SK-N-MC (cell line): ENCODE results near the gene PHLDB2.

Experiments
- DNase-seq: peaks from one replicate; pipeline ENCODE4 v3.0.0-alpha.2; 2011; ENCODE audit warnings: low read depth, low spot score
- H3K27ac ChIP-seq: fragments of 200-600 bp; sonication (generic); 2 replicates; pipeline ENCODE4 v1.5.1; 2016; ENCODE audit warnings: mixed run types
- H3K36me3 ChIP-seq: fragments of 200-600 bp; sonication (generic); 2 replicates; pipeline ENCODE4 v1.6.1; 2017; ENCODE audit warnings: antibody characterized with exemption, low read length, mixed read lengths; ENCODE audit not compliant: insufficient read depth
- H3K4me3 ChIP-seq: fragments of 200-600 bp; sonication (generic); 2 replicates; pipeline ENCODE4 v1.5.1; 2016
- H3K9ac ChIP-seq: fragments of 200-600 bp; sonication (generic); 2 replicates; pipeline ENCODE4 v1.8.0; 2017; ENCODE audit warnings: mixed run types, mixed read lengths; ENCODE audit not compliant: insufficient read length
- H3K9me3 ChIP-seq: fragments of 200-600 bp; sonication (generic); 2 replicates; pipeline ENCODE4 v1.6.1; 2017; ENCODE audit warnings: low read depth, mild to moderate bottlenecking, antibody characterized with exemption, low read length, moderate library complexity, mixed read lengths
- EZH2 ChIP-seq: fragments of 200-600 bp; sonication (generic); IDR thresholded peaks from one replicate; pipeline ENCODE4 v1.6.1; 2017; ENCODE audit warnings: antibody characterized with exemption
- FOXP2 ChIP-seq: optimal IDR thresholded peaks from 2 replicates; pipeline ENCODE3; 2011; ENCODE audit warnings: mild to moderate bottlenecking, moderate library complexity; ENCODE audit not compliant: insufficient read depth; ENCODE audit errors: extremely low read length, control extremely low read depth
- POLR2AphosphoS5 ChIP-seq: IDR thresholded peaks from 2 replicates; pipeline ENCODE4 v1.6.1; 2012; ENCODE audit warnings: mild to moderate bottlenecking, low read depth, low read length, borderline replicate concordance

PHLDB2 gene

DNA sequence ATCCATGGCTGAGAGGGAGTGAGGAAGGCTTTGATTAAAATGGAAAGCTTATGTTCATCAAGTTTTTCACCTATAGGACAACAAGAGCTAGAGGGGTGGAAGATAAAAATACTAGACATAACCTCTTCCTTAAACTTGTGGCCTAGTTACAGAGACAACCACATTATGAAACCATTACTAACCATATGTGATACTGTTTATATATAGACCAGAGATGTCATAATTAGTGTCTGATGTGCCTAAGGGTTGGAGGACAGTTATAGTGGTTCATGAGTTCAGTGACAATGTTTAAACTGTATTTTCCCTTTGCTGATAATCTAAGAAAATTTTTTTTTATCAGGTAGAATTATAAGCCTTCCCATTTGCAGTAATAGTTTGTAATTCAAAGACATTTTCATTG is 23.7 kb downstream of the PHLDB2 start:
- Histone ChIP-seq H3K4me3 (no peak overlapping the region), H3K9ac (no peak overlapping the region), H3K9me3 (no peaks in the 10 kb centered on the region), H3K27ac (no peak overlapping the region), H3K36me3 (no peaks in the 10 kb centered on the region)
- TF ChIP-seq FOXP2 (no peak), EZH2 (no peak), POLR2AphosphoS5 (no peak)
- no peak for DNase-seq

- no peaks in the 10 kb centered on the region for H3K36me3 ChIP-seq
- H3K27ac ChIP-seq, result no peak overlapping the region
- H3K4me3 ChIP-seq, result no peak overlapping the region
- no peaks in the 10 kb centered on the region for H3K9me3 ChIP-seq
- no peak overlapping the region for H3K9ac ChIP-seq
- DNase-seq, result no peak
- TF ChIP-seq POLR2AphosphoS5, result no peak
- no peak for TF ChIP-seq FOXP2
- no peak for TF ChIP-seq EZH2
These were observed 25.4 kb downstream of the PHLDB2 start for GRCh38 chr3:111884411-111885018.

- no peak for DNase-seq
- Histone ChIP-seq H3K36me3 (no peaks in the 10 kb centered on the region), H3K9ac (no peak overlapping the region), H3K27ac (no peak overlapping the region), H3K4me3 (no peak overlapping the region), H3K9me3 (no peaks in the 10 kb centered on the region)
- TF ChIP-seq POLR2AphosphoS5 (no peak), EZH2 (no peak), FOXP2 (no peak)
These were observed 26.5 kb downstream of the PHLDB2 start for GRCh38 chr3:111885578-111885977.

- Histone ChIP-seq H3K9me3 (no peaks in the 10 kb centered on the region), H3K9ac (no peak overlapping the region), H3K4me3 (no peak overlapping the region), H3K27ac (no peak overlapping the region), H3K36me3 (no peaks in the 10 kb centered on the region)
- no peak for DNase-seq
- TF ChIP-seq POLR2AphosphoS5, result no peak
These were observed 31.1 kb downstream of the PHLDB2 start for GRCh38 chr3:111890051-111890580.

DNA sequence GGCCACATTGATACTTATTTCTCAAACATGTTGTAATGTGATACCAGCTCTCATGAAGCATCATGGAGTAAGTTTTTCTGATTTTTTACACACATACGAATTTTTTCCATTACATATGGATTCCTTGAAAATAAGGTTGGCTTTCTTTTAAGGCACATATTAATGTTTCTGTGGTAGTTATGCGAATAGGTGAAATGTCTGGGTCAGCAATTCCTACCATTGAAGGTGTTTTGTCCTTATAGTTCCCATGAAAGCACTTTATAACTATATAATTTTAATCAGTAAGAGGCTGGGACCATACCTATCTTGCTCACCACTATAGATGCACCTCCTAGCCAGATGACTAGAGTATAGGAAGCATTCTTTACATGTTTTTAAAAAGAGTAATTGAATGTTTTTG is 33.0 kb downstream of the PHLDB2 start:
- TF ChIP-seq FOXP2 (no peak), POLR2AphosphoS5 (no peak), EZH2 (no peak)
- Histone ChIP-seq H3K9me3 (no peaks in the 10 kb centered on the region), H3K27ac (no peak overlapping the region), H3K9ac (no peak overlapping the region), H3K4me3 (no peak overlapping the region), H3K36me3 (no peaks in the 10 kb centered on the region)
- no peak for DNase-seq

- no peak for DNase-seq
- no peaks in the 10 kb centered on the region for H3K36me3 ChIP-seq
- no peak overlapping the region for H3K9ac ChIP-seq
- no peak overlapping the region for H3K4me3 ChIP-seq
- no peaks in the 10 kb centered on the region for H3K9me3 ChIP-seq
- no peak overlapping the region for H3K27ac ChIP-seq
- TF ChIP-seq POLR2AphosphoS5 (no peak), FOXP2 (no peak), EZH2 (no peak)
These were observed 36.0 kb downstream of the PHLDB2 start for GRCh38 chr3:111895071-111895470.

- TF ChIP-seq POLR2AphosphoS5 (no peak), EZH2 (no peak), FOXP2 (no peak)
- Histone ChIP-seq H3K4me3 (no peak overlapping the region), H3K27ac (no peak overlapping the region), H3K9me3 (no peaks in the 10 kb centered on the region), H3K36me3 (no peaks in the 10 kb centered on the region), H3K9ac (no peak overlapping the region)
- DNase-seq, result no peak
These were observed 40.9 kb downstream of the PHLDB2 start for GRCh38 chr3:111899966-111900365.

GRCh38 chr3:111901637-111902036 is 42.6 kb downstream of the PHLDB2 start:
- no peak overlapping the region for H3K4me3 ChIP-seq
- no peaks in the 10 kb centered on the region for H3K36me3 ChIP-seq
- no peak overlapping the region for H3K9ac ChIP-seq
- no peak for DNase-seq
- H3K27ac ChIP-seq, result no peak overlapping the region
- TF ChIP-seq FOXP2, result no peak
- no peak for TF ChIP-seq EZH2
- TF ChIP-seq POLR2AphosphoS5, result no peak
- no peaks in the 10 kb centered on the region for H3K9me3 ChIP-seq

DNA sequence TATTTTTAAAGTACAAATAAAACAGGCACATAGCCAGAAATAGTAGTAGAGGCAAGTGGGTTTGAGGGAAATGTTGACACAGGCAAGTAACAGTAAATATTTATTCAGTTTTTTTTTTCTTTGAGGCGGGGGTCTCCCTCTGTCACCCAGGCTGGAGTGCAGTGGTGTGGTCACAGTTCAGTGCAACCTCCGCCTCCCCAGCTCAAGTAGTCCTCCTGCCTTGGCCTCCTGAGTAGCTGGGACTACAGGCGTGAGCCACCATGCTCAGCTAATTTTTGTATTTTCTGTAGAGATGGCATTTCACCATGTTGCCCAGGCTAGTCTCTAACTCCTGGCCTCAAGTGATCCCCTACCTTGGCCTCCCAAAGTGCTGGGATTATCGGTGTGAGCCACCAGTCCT is 43.5 kb downstream of the PHLDB2 start:
- DNase-seq, result no peak
- no peak for TF ChIP-seq FOXP2
- no peak for TF ChIP-seq EZH2
- no peak for TF ChIP-seq POLR2AphosphoS5
- Histone ChIP-seq H3K36me3 (no peaks in the 10 kb centered on the region), H3K27ac (no peak overlapping the region), H3K9me3 (no peaks in the 10 kb centered on the region), H3K4me3 (no peak overlapping the region), H3K9ac (no peak overlapping the region)
